NCI-H446 (cell line): ENCODE measurements around the gene PTPRK.
"Not testable (repeated sequence)": the region's sequence is repeated elsewhere in the genome, so short reads cannot be mapped to it uniquely, and the experiment has no call there.

Experiments used
- DNase-seq, 2 experiments: peaks; one replicate each; lab custom pipeline; 2025; lab: John Stamatoyannopoulos, UW

The PTPRK gene

GRCh38 chr6:127954082-127954481, 566.3 kb downstream of the PTPRK start:
- no peak for DNase-seq

GRCh38 chr6:127952831-127953230, 567.6 kb downstream of the PTPRK start:
- peak; percentile 42 to 67 for DNase-seq

- no peak for DNase-seq
Observed at GRCh38 chr6:127952176-127952575, 568.2 kb downstream of the PTPRK start.

- no peak for DNase-seq
Observed at GRCh38 chr6:127951172-127951917, 569.1 kb downstream of the PTPRK start.

- DNase-seq = no peak
Observed at GRCh38 chr6:127950566-127951145, 569.7 kb downstream of the PTPRK start.

- peak in 1 of 2 experiments; percentile 1 for DNase-seq
Observed at GRCh38 chr6:127949251-127949650, 571.1 kb downstream of the PTPRK start.

- DNase-seq = no peak
Observed at GRCh38 chr6:127946388-127946787, 574.0 kb downstream of the PTPRK start.

- no peak for DNase-seq
Observed at GRCh38 chr6:127945434-127946097, 574.8 kb downstream of the PTPRK start.

- no peak for DNase-seq
Observed at GRCh38 chr6:127941228-127941627, 579.2 kb downstream of the PTPRK start.

GRCh38 chr6:127939442-127940066, 580.8 kb downstream of the PTPRK start:
- no peak for DNase-seq

- DNase-seq = no peak
Observed at GRCh38 chr6:127938701-127939100, 581.7 kb downstream of the PTPRK start.

- DNase-seq = no peak
Observed at GRCh38 chr6:127937747-127938146, 582.7 kb downstream of the PTPRK start.

- DNase-seq = no peak
Observed at GRCh38 chr6:127937102-127937501, 583.3 kb downstream of the PTPRK start.

- no peak for DNase-seq
Observed at GRCh38 chr6:127934956-127935355, 585.4 kb downstream of the PTPRK start.

GRCh38 chr6:127933852-127934840, 586.3 kb downstream of the PTPRK start:
- no peak for DNase-seq

GRCh38 chr6:127933137-127933536, 587.3 kb downstream of the PTPRK start:
- DNase-seq = no peak

- DNase-seq = no peak
Observed at GRCh38 chr6:127932708-127933107, 587.7 kb downstream of the PTPRK start.

- not testable (repeated sequence) for DNase-seq
Observed at GRCh38 chr6:127926441-127926840, 594.0 kb downstream of the PTPRK start.

- no peak for DNase-seq
Observed at GRCh38 chr6:127924440-127924839, 596.0 kb downstream of the PTPRK start.

GRCh38 chr6:127924031-127924430, 596.4 kb downstream of the PTPRK start:
- no peak for DNase-seq

- DNase-seq = no peak
Observed at GRCh38 chr6:127923135-127923534, 597.3 kb downstream of the PTPRK start.
